ENCODE data around the gene USF2. TPM values are rescaled to one million over a fixed set of nuclear protein-coding genes. Genes with fewer than 3 reads are reported as not detected.
"Not testable (repeated sequence)": the region's sequence is repeated elsewhere in the genome, so short reads cannot be mapped to it uniquely, and the experiment has no call there.

USF2 gene
- total and polyA plus RNA-seq, 7 experiments from 2014 or later, result 6.8 to 256 (median 218) TPM

DNA sequence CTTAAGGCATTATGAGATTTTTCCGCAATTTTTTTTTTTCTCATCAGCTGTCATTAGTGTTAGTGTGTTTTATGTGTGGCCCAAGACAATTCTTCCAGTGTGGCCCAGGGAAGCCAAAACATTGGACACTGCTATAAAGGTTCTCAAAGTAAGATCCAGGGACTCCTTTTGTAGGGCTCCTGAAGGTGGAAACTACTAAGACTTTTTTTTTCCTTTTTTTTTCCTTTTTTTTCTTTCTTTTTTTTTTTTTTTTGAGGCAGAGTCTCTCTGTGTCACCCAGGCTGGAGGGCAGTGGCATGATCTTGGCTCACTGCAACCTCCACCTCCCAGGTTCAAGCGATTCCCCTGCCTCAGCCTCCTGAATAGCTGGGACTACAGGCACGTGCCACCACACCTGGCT lies 16.7 kb downstream of the USF2 start:
- POLR2A ChIA-PET, result interaction anchor here (0.7 kb wide), 1 partner anchor 1198 kb away, joined by 5 read pairs; no protein-coding TSS in a partner anchor
- intact Hi-C loops (cut with micrococcal nuclease); H3K4me3 ChIP-seq (ENCODE audit: low read length); H3K4me1 Mint-ChIP-seq; H3K27ac Mint-ChIP-seq; H3K36me3 ChIP-seq (ENCODE audit: control insufficient read depth in 2 of 3, insufficient read depth in 3 of 3, low read length in 3 of 3); H3K9me3 ChIP-seq (ENCODE audit: control insufficient read depth in 2 of 3, low read length in 3 of 3); DNase-seq; H3K36me3 Mint-ChIP-seq; H3K27me3 ChIP-seq (ENCODE audit: control insufficient read depth in 2 of 2, insufficient read depth in 2 of 2, low read length in 2 of 2); H3K9me3 Mint-ChIP-seq; CTCF ChIA-PET; ATAC-seq; H3K4me3 Mint-ChIP-seq; H3K27ac ChIP-seq (ENCODE audit: low read depth, low read length); H3K4me1 ChIP-seq (ENCODE audit: control insufficient read depth in 2 of 2, insufficient read depth in 2 of 2, low read length in 2 of 2): not testable (repeated sequence)
- peaks cover 5 to 24% (median 18%) of the 10 kb centered on the region in 5 donors for H3K27me3 Mint-ChIP-seq

DNA sequence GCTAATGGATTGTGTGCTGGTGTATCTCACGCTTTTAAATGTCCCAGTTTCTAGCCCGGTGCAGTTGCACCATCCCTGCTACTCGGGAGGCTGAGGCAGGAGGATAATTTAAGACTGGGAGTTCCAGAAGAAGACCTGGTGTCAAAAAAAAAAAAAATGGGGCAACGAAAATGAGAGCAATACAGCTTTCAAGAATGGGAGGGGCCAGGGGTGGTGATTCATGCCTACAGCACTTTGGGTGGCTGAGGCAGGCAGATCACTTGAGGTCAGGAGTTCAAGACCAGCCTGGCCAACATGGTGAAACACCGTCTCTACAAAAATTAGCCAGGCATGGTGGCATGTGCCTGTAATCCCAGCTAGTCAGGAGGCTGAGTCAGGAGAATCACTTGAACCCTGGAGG lies 17.3 kb downstream of the USF2 start:
- H3K27ac ChIP-seq (ENCODE audit: low read depth, low read length); H3K36me3 ChIP-seq (ENCODE audit: control insufficient read depth in 2 of 3, insufficient read depth in 3 of 3, low read length in 3 of 3); H3K27ac Mint-ChIP-seq; H3K4me3 ChIP-seq (ENCODE audit: low read length); ATAC-seq; DNase-seq; H3K9me3 Mint-ChIP-seq; CTCF ChIA-PET; H3K4me1 Mint-ChIP-seq; H3K36me3 Mint-ChIP-seq; H3K4me3 Mint-ChIP-seq; H3K27me3 ChIP-seq (ENCODE audit: control insufficient read depth in 2 of 2, insufficient read depth in 2 of 2, low read length in 2 of 2); H3K4me1 ChIP-seq (ENCODE audit: control insufficient read depth in 2 of 2, insufficient read depth in 2 of 2, low read length in 2 of 2); POLR2A ChIA-PET; H3K9me3 ChIP-seq (ENCODE audit: control insufficient read depth in 2 of 3, low read length in 3 of 3); intact Hi-C loops (cut with micrococcal nuclease): not testable (repeated sequence)
- peaks cover 5 to 23% (median 18%) of the 10 kb centered on the region in 5 donors for H3K27me3 Mint-ChIP-seq

DNA sequence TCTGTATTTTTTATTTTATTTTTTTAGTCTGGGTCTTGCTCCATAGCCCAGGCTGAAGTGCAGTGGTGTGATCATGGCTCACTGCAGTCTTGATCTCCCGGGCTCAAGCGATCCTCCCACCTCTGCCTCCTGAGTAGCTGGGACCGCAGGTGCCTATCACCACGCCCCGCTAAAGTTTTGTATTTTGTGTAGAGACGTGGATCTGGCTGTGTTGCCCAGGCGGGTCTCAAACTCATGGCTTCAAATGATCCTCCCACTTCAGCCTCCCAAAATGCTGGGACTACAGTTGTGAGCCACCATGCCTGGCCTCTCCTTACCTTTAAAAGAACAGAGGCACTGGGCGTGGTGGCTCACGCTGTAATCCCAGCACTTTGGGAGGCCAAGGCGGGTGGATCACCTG lies 19.0 kb downstream of the USF2 start:
- Mint-ChIP-seq H3K4me1 (no peaks in the 10 kb centered on the region), H3K4me3 (no peak overlapping the region), H3K27me3 (peaks cover 5 to 20% (median 16%) of the 10 kb centered on the region in 5 donors), H3K9me3 (no peaks in the 10 kb centered on the region), H3K27ac (no peak overlapping the region), H3K36me3 (no peaks in the 10 kb centered on the region)
- CTCF ChIA-PET, result no interaction called here
- H3K36me3 ChIP-seq (ENCODE audit: control insufficient read depth in 2 of 3, insufficient read depth in 3 of 3, low read length in 3 of 3), result no peaks in the 10 kb centered on the region
- no peak overlapping the region for H3K27ac ChIP-seq (ENCODE audit: low read depth, low read length)
- ATAC-seq (no peak), DNase-seq (no peak)
- H3K9me3 ChIP-seq (ENCODE audit: control insufficient read depth in 2 of 3, low read length in 3 of 3), result no peaks in the 10 kb centered on the region
- H3K27me3 ChIP-seq (ENCODE audit: control insufficient read depth in 2 of 2, insufficient read depth in 2 of 2, low read length in 2 of 2), result no peaks in the 10 kb centered on the region
- no peaks in the 10 kb centered on the region for H3K4me1 ChIP-seq (ENCODE audit: control insufficient read depth in 2 of 2, insufficient read depth in 2 of 2, low read length in 2 of 2)
- POLR2A ChIA-PET, result interaction anchor here (0.7 kb wide), 1 partner anchor 9 kb away, joined by 3 read pairs; no protein-coding TSS in a partner anchor
- H3K4me3 ChIP-seq (ENCODE audit: low read length), result no peak overlapping the region
- intact Hi-C loops (cut with micrococcal nuclease), result no loop called here

DNA sequence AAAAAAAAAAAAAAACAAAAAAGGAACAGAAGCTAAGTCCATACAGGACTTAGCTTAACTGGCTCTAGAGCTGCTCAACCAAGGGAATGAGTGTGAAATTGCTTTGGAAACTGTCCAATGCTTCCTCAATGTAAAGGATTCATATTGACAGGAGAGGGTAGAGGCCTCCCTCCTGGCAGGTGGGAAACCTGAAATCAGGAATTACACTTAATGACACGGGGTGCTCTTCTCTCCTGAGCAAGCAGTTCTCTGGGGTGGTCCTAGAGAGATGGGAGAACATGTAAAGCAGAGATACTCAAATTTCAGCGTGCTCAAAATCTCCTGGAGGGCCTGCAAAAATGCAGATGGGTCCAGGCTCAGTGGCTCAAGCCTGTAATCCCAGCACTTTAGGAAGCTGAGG lies 19.6 kb downstream of the USF2 start:
- H3K4me1 ChIP-seq (ENCODE audit: control insufficient read depth in 2 of 2, insufficient read depth in 2 of 2, low read length in 2 of 2), result no peaks in the 10 kb centered on the region
- Mint-ChIP-seq H3K4me3 (no peak overlapping the region), H3K27ac (peak overlapping the region in 1 of 9 donors; percentile 16), H3K36me3 (no peaks in the 10 kb centered on the region), H3K27me3 (peaks cover 2 to 14% (median 13%) of the 10 kb centered on the region in 5 donors), H3K9me3 (no peaks in the 10 kb centered on the region), H3K4me1 (no peaks in the 10 kb centered on the region)
- no peaks in the 10 kb centered on the region for H3K27me3 ChIP-seq (ENCODE audit: control insufficient read depth in 2 of 2, insufficient read depth in 2 of 2, low read length in 2 of 2)
- intact Hi-C loops (cut with micrococcal nuclease), result no loop called here
- no peak overlapping the region for H3K4me3 ChIP-seq (ENCODE audit: low read length)
- no peaks in the 10 kb centered on the region for H3K36me3 ChIP-seq (ENCODE audit: control insufficient read depth in 2 of 3, insufficient read depth in 3 of 3, low read length in 3 of 3)
- no peak for ATAC-seq
- ChIA-PET POLR2A (no interaction called here), CTCF (no interaction called here)
- no peaks in the 10 kb centered on the region for H3K9me3 ChIP-seq (ENCODE audit: control insufficient read depth in 2 of 3, low read length in 3 of 3)
- no peak for DNase-seq
- no peak overlapping the region for H3K27ac ChIP-seq (ENCODE audit: low read depth, low read length)

DNA sequence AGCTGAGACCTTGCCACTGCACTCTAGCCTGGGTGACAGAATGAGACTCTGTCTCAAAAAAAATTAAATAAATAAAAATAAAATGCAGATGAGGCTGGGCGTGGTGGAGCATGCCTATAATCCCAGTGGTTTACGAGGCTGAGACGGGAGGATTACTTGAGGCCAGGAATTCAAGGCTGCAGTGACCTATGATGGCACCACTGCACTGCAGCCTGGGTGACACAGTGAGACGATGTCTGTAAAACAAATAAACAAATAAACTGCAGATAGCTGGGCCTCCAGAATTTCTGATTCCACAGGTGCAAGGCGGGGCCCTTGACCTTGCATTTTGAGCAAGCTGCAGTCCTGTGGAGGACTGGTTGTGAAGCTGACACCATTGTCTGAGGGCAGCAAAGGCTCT lies 20.1 kb downstream of the USF2 start:
- Histone ChIP-seq H3K36me3 (ENCODE audit: control insufficient read depth in 2 of 3, insufficient read depth in 3 of 3, low read length in 3 of 3) (no peaks in the 10 kb centered on the region), H3K27ac (ENCODE audit: low read depth, low read length) (no peak overlapping the region), H3K4me1 (ENCODE audit: control insufficient read depth in 2 of 2, insufficient read depth in 2 of 2, low read length in 2 of 2) (no peaks in the 10 kb centered on the region), H3K9me3 (ENCODE audit: control insufficient read depth in 2 of 3, low read length in 3 of 3) (no peaks in the 10 kb centered on the region), H3K27me3 (ENCODE audit: control insufficient read depth in 2 of 2, insufficient read depth in 2 of 2, low read length in 2 of 2) (no peaks in the 10 kb centered on the region), H3K4me3 (ENCODE audit: low read length) (no peak overlapping the region)
- ChIA-PET CTCF (no interaction called here), POLR2A (no interaction called here)
- Mint-ChIP-seq H3K4me3 (no peak overlapping the region), H3K27me3 (peaks cover 0 to 13% (median 11%) of the 10 kb centered on the region in 5 donors), H3K27ac (no peak overlapping the region), H3K9me3 (no peaks in the 10 kb centered on the region), H3K36me3 (no peaks in the 10 kb centered on the region), H3K4me1 (no peaks in the 10 kb centered on the region)
- ATAC-seq, result no peak
- intact Hi-C loops (cut with micrococcal nuclease), result no loop called here
- no peak for DNase-seq

DNA sequence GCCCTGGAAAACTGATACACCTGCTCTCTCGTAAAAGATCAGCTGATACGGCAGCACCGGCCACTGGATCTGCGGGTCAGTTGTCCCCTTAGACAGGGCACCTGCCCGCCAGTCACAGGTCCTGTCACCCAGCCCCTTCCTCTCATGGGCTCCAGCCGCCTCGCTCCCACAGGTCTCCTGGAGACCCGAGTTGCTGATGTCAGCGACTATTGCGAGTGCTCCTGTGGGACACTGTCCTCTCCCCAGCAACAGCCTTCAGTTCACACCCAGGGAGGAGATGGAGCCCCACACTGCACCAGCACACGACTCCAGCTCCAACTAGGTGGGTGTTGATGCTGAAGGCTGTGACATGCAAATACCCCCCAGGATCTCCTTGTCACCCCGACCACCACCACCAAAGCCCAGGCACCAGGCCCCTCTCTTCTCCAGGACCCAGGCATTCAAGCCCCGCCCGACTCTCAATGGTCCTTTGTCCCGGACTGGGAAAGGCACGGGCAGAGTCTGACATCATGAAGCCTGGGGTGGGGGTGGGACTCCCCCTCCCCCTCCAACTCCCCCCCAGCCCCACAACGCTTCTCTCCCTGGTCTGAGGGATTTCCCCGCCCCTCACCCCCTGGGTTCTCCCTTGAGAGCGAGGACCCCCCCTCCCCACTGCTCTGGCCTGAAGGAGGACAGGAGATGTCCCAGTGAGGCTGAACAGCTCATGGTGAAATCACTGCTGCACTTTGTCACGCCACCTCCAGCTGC lies 21.8 kb downstream of the USF2 start:
- Mint-ChIP-seq H3K4me3 (no peak overlapping the region), H3K9me3 (no peaks in the 10 kb centered on the region), H3K27me3 (peaks cover 0 to 5% (median 0%) of the 10 kb centered on the region in 5 donors), H3K4me1 (peaks cover 0 to 4% (median under 1%) of the 10 kb centered on the region in 7 donors), H3K27ac (no peak overlapping the region), H3K36me3 (no peaks in the 10 kb centered on the region)
- ChIA-PET CTCF (interaction anchor here (0.6 kb wide), 1 partner anchor 50 kb away, joined by 3 read pairs; no protein-coding TSS in a partner anchor), POLR2A (interaction anchor here (1.1 kb wide), 1 partner anchor 13 kb away, joined by 3 read pairs; no protein-coding TSS in a partner anchor)
- H3K9me3 ChIP-seq (ENCODE audit: control insufficient read depth in 2 of 3, low read length in 3 of 3), result no peaks in the 10 kb centered on the region
- H3K27ac ChIP-seq (ENCODE audit: low read depth, low read length), result no peak overlapping the region
- no peaks in the 10 kb centered on the region for H3K27me3 ChIP-seq (ENCODE audit: control insufficient read depth in 2 of 2, insufficient read depth in 2 of 2, low read length in 2 of 2)
- intact Hi-C loops (cut with micrococcal nuclease), result no loop called here
- no peak for DNase-seq
- H3K4me3 ChIP-seq (ENCODE audit: low read length), result no peak overlapping the region
- no peaks in the 10 kb centered on the region for H3K36me3 ChIP-seq (ENCODE audit: control insufficient read depth in 2 of 3, insufficient read depth in 3 of 3, low read length in 3 of 3)
- ATAC-seq, result no peak
- peaks cover 0 to 4% of the 10 kb centered on the region in 2 donors for H3K4me1 ChIP-seq (ENCODE audit: control insufficient read depth in 2 of 2, insufficient read depth in 2 of 2, low read length in 2 of 2)

DNA sequence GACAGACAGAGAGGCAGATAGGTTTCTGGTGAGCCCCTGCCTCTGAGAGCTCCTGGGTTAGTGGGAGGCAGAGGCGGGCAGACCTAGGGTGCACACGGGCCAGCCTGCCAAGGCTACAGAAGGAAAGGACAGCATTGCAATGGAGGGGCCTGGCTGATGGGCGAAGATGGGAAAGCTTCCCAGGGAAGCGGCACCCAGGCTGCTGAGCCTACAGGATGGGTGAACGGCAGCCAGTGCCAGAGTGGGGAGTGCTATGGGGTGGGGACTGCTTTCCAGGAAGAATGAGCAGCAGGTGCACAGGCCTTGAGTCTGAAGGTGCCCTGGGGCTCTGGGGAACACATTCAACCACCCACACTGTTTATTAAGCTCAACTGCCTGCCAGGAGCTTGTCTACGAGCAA lies 22.5 kb downstream of the USF2 start:
- H3K4me3 Mint-ChIP-seq, result no peak overlapping the region
- peaks cover 0 to 11% of the 10 kb centered on the region in 2 donors for H3K4me1 ChIP-seq (ENCODE audit: control insufficient read depth in 2 of 2, insufficient read depth in 2 of 2, low read length in 2 of 2)
- intact Hi-C loops (cut with micrococcal nuclease), result no loop called here
- POLR2A ChIA-PET, result no interaction called here
- no peak overlapping the region for H3K27ac Mint-ChIP-seq
- H3K36me3 ChIP-seq (ENCODE audit: control insufficient read depth in 2 of 3, insufficient read depth in 3 of 3, low read length in 3 of 3), result no peaks in the 10 kb centered on the region
- no peak overlapping the region for H3K27ac ChIP-seq (ENCODE audit: low read depth, low read length)
- no peaks in the 10 kb centered on the region for H3K9me3 Mint-ChIP-seq
- peaks cover 0 to 5% (median 0%) of the 10 kb centered on the region in 5 donors for H3K27me3 Mint-ChIP-seq
- CTCF ChIA-PET, result no interaction called here
- DNase-seq, result no peak
- no peak overlapping the region for H3K4me3 ChIP-seq (ENCODE audit: low read length)
- no peaks in the 10 kb centered on the region for H3K36me3 Mint-ChIP-seq
- H3K4me1 Mint-ChIP-seq, result peaks cover 0 to 11% (median 2%) of the 10 kb centered on the region in 7 donors
- no peaks in the 10 kb centered on the region for H3K9me3 ChIP-seq (ENCODE audit: control insufficient read depth in 2 of 3, low read length in 3 of 3)
- H3K27me3 ChIP-seq (ENCODE audit: control insufficient read depth in 2 of 2, insufficient read depth in 2 of 2, low read length in 2 of 2), result no peaks in the 10 kb centered on the region
- ATAC-seq, result no peak

Measured in naive thymus-derived CD4-positive, alpha-beta T cell (primary cell).